NCI-H526 (cell line): ENCODE measurements around the gene CEP89.
"Not testable (repeated sequence)": the region's sequence is repeated elsewhere in the genome, so short reads cannot be mapped to it uniquely, and the experiment has no call there.

Source experiments
- DNase-seq, 2 experiments: peaks; one replicate each; lab custom pipeline; 2025; lab: John Stamatoyannopoulos, UW

The CEP89 gene

DNA sequence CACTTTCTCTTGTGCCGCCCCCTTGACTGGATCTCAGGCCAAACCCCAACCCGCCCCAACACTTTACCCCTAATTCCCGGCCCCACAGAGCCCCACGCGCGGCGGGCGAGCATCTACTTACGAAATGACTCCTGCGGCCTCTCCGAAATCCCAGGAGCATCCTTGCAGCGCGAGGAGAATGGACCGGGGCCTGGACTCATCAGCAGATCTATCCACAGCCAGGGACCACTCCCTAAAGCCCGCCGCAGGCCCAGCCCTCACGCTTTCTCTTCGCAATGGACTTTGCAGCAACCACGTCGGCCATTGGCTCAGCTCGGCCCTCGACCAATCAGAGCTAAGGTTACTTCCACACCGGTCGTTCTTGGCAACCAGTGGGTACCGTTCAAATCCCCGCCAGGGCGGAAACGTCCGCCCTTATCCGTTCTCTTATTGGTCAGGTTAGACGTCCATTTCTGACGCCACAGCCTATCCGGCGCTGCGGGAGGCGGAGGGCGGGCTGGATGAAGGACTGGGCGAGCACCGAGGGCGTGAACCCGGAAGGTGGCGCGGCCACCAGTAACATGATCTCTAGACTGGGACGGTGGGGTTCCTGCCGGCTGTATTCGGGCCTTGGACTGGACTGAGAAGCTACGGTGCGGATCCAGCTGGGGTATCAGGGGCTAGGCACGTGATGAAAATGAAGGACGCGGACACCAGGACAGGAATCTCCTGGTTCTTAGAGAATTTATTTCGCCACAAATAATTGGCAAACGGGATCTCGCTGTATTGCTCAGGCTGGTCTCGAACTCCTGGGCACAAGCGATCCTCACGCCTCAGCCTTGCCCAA, at the start of gene CEP89, which contains the start of gene FAAP24:
TSS of gene CEP89 (minus strand) at position 244 of the 826 bp plus-strand sequence. CDS start at position 160, 84 bp downstream.
TSS of gene FAAP24 (plus strand) at position 528 of the 826 bp plus-strand sequence. CDS start 955 bp downstream, outside the sequence.
- peak; percentile 99 to 100 for DNase-seq

DNA sequence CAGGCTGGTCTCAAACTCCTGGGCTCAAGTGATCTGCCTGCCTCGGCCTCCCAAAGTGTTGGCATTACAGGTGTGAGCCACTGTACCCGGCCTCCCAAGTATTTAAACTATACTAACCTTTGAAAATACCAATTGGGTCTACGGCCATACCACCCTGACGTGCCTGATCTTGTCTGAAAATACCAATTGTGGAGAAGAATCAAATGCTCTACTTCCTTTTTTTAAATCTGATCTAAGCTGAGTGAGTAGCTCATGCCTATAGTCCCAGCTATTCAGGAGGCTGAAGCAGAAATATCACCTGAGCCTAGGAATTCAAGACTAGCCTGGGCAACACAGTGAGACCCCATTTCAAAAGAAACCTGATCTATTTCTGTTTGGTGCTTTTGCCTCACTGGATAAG, 39.1 kb upstream of the CEP89 start:
- not testable (repeated sequence) for DNase-seq

DNA sequence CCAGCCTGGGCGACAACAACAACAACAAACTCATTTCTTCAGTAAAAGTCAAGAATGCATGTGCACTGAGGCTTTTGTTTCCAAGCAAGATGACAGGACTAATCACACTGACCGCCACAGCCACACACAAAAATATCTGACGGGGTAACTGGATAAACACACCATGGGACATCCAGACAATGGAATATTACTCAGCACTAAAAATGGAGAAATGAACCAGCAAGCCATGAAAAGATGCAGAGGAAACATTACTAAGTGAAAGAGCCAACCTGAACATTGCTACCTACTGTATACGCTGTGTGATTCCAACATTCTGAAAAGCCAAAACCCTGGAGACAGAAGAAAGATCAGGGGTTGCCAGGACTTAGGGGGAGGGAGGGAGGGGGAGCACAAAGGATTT, 37.0 kb upstream of the CEP89 start:
- no peak for DNase-seq

DNA sequence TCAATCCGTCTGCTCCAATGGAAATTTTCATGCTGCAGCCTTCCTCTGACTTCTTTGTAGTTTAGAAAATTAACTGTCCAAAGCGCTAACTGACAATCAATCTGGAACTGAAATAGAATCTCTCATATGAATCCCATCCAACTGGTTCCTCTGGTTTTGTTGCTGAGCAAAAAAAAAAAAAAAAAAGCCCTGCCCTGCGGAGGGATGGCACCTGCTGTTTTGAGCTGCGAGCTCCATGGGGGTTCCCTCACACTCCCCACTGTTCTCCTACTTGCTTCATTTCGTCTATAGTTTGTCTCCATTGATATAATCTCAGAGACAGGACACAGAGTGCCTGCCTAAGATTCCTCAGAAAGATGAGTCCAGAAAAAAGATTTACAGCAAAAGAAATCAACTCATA, 33.7 kb upstream of the CEP89 start:
- peak; percentile 74 to 91 for DNase-seq

DNA sequence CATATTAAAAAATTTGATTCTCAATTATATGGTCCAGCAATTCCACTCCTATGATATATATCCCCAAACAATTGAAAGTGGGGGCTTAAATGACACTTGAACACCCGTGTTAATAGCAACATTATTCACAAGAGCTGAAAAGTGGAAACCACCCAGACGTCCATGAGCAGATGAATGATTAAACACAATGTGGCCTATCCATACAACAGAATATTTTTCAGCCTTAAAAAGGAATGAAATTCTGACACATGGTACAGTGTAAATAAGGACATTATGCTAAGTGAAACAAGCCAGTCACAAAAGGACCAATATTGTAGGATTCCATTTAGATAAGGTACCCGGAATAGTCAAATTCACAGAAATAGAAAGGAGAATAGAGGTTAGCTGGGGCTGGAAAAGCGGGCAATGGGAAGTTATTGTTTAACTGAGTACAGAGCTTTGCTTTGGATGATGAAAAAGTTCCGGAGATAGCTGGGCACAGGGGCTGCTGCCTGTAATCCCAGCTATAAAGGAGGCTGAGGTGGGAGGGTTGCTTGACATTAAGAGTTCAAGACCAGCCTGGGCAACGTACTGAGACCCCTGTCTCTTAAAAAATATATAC, 31.8 kb upstream of the CEP89 start:
- DNase-seq = not testable (repeated sequence)

DNA sequence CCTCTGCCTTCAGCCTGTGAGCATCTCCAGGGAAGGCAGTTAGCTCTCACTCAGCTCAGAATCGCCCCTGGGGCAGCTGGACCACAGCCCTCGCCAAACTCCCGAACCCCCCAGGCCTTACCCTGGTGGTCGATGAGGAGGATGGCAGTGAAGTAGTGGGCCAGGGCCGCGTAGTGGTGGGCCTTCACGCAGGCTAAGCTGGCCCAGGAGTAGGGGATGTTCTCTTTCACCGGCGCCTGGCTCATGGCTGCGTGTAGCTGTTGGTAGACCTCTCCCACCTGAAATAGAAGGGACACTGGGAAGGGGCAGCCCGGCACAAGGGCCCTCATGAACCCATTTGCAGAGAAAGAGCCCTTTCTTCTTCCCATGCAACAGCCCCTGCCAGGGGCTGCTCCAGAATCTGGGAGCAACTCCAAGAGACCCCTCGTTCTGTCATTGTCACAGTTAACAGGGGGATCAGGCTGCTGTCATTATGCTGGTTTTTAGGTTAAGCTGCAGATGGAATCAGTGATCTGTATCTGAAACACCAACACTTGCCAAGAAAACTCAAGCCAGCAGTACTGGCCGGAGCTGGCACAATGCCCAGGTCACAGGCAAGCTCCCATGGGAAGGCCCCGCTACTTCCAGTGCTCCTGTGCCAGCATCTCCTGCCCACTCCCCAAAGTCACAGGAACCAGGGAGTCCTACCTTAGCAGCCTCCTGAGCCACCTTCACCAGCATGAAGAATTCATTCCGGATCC, 30.5 kb upstream of the CEP89 start:
- not testable (repeated sequence) for DNase-seq

DNA sequence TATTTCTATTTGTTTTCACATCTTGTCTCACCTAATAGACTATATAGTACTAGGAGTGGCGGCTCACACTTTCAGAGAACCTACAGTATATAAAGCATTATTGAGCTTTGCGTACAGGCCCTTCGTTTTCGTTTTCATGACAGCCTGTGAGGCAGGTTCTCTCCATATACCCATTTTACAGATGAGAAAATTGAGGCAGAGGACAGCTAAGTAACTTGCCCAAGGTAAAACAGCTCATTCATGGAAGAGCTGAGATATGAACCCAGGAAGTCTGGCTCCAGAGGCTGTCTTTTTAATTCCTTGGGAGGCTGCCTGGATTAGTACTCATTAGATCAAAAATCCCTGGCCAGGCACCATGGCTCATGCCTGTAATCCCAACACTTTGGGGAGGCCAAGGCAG, 29.2 kb upstream of the CEP89 start:
- DNase-seq = no peak

DNA sequence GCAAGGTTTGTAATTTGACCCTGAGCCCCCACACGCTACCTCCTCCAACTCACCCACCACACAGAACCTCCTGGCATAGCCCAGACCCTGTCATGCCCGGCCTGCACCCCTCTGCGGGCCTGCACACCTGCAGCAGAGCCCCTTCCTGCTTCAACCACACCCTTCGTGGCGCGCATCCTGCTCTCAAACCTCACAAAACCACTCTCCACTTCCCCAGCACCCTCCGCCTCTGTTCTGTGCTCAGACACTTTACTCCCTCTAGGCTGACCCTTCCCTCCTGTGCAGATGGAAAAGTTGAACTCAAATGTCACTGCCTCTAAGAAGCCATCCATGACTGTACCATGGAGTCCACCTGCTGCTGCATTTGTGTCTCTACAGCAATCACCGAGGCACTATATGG, 28.8 kb upstream of the CEP89 start:
- no peak for DNase-seq

DNA sequence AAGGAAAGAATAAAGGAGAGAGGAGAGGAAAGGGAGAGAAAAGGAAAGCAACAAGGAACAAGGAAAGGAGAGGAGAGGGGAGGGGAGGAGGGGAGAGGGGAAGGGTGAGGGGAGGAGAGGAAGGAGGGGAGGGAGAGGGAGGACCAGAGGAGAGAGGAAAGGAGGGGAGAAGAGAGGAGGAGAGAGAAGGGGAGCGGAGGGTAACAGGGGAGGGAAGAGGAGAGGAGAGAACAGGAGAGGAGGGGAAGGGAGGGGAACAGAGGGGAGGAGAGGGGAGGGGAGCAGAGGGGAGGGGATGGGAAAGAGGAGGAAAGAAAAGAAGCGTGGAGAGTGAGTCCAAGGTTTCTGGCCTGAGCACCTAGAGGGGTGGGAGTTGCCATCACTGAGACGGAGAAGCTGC, 27.0 kb upstream of the CEP89 start:
- no peak for DNase-seq

DNA sequence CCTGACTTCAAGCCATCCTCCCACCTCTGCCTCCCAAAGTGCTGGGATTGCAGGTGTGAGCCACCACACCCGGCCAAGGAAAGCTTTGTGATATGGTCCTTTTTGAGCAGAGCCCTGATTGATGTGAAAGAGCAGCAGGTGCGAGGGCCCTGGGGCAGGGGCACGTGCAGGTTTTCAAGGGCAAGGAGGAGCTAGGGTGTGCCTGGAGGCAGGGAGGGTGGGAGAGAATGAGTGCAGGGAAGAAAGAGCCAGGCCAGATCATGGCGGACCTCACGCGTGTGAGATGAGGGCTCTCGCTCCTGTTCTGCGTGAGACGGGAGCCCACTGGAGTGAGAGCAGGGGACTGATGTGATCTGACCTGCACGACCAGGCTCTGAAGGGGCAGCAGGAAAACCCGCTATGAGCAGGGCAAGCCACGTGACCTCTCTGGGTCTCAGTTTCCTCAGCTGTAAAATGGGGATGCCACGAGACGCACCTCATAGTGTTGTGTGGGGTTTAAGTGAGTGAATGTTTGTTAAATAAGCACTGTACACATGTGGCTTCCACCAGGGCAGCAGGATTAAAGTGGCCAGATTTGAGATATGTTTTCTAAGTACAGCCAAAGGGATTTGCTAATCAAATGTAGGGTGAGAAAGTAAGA, 26.1 kb upstream of the CEP89 start:
- DNase-seq = no peak

DNA sequence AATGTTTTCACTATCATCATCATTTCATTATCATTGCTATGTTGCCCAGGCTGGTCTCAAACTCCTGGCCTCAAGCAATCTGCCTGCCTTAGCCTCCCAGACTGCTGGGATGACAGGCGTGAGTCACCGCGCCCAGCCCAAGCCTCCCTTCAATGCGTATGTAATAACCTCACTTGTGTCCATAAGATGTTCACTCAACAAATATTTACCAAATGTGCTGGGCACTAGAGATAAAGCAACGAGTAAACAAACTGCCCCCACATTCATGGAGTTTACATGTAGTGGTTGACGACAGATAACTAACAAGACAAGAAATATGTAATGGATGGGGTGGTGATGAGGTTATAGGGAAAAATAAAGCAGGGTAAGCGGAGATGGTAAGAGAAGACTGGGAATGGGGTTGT, 25.3 kb upstream of the CEP89 start:
- not testable (repeated sequence) for DNase-seq

DNA sequence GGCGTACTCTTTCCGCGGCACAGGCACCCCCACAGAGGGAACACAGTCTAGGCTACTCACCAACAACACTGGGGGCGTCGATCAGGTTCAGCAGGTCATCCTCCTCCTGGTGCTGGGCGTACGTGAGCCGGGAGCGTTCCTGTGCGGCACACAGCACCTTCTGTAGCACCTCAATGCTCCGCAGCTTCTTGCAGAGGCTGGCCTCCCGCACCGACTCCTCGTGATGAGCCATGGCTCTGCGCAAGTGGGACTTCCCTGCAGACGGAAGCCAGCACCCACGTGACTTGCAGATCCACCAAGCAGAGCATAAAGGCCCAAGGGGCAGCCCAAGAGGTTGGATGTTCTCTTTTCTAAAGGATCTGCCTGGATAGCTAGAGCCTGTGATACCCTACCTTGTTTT, 24.2 kb upstream of the CEP89 start:
- DNase-seq = not testable (repeated sequence)

DNA sequence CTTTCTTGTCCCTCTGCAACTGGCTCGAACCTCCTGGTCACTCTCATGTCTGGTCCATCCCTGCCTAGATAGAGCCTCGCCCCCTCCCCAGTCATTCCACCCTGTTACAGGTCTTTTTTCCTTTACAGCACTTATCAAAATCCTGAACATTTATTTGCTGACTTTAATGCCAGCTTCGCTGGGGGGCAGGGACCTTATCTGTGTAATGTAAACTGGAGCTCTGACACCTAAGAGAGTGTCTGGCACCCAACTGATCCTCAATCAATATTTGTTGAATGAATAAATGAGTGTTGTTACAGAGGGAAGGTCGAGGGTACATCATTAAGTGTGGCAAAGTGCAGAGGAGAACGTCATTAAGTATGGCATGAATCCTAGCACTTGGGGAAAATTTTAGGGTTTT, 17.0 kb upstream of the CEP89 start:
- DNase-seq = no peak

DNA sequence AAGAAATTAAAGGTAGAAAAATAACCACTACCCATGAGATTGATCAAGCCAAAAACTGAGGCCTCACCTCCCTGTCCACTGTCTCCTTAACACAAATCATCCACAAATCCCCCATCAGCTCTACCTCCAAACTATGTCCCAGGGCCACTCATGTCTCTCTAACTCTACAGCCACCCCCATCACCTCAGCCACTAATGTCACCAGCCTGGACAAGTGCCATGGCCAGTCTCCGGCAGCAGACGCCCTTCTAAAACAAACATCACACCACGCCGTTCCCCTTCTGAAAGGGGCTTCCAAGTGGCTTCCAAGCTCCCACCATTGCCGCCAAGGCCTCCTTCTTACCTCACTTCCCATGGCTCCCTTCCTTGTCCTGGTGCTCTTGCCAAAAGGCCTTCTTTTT, 16.5 kb upstream of the CEP89 start:
- DNase-seq = not testable (repeated sequence)

DNA sequence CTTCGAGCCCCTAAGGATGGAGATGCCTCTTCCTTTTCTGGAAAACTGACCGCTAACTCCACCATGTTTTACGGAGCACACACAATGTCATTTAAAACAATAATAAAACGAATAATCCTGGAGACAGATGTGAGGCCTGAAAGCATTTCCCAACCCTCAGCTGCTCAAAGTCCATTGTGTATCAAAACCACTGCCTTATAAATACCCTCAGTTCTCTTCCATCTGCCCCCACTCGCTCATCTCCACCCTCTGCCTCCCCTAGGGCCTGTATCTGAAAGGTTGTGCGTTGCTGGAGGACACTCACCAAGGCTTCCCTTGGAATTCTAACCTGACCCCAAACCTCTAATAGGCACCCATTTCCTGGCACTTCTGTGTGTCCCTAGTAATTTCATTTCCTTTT, 10.7 kb upstream of the CEP89 start:
- not testable (repeated sequence) for DNase-seq

DNA sequence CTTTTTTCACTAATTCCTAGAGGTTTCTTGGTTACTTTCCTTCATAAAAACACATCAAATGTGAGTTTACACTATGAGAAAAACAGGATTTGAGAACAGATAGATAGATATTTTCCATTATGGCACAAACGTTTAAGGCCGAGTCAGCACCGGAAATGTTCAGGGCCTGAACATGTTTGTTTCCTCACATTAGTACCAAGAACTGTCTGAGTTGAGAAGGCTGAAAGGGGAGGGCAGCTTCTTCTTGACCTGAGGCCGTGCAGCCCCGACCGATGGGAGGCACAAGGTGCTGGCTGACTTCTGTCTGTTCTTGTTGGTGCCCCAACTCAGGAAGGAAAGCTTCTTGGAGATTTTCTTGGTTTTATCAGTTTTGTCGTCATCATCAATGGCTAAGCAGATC, 8.0 kb upstream of the CEP89 start:
- DNase-seq = not testable (repeated sequence)

DNA sequence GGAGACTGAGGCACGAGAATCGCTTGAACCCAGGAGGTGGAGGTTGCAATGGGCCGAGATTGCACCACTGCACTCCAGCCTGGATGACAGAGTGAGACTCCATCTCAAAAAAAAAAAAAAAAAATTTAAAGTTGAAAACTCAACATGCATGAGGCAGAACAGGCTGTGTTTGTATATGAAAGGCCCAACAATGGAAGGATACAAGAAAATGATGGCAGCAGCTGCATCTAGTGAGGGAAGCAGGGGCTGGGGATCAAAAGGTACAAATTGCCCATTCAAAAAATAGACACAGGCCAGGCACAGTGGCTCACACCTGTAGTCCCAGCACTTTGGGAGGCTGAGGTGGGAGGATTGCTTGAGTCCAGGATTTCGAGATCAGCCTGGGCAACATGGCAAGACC, 6.1 kb upstream of the CEP89 start:
- DNase-seq = not testable (repeated sequence)

DNA sequence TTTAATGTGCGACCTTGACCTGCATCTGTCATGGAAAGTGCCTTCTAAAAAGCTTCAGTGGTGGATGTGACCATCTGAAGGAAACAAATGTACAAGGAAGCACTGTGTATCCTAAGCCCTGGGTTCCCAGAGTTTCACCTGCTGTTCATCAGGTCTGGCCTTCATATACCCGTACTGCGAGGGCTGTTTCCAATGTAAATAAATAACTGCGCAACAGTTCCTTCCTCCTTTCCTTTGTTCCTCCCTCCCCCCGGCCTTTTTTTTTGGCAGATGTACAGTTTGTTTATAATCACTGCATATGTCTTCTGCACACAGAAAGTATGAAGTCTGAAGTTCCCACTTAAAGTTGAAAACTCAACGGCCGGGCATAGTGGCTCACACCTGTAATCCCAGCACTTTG, 5.5 kb upstream of the CEP89 start:
- DNase-seq = no peak

DNA sequence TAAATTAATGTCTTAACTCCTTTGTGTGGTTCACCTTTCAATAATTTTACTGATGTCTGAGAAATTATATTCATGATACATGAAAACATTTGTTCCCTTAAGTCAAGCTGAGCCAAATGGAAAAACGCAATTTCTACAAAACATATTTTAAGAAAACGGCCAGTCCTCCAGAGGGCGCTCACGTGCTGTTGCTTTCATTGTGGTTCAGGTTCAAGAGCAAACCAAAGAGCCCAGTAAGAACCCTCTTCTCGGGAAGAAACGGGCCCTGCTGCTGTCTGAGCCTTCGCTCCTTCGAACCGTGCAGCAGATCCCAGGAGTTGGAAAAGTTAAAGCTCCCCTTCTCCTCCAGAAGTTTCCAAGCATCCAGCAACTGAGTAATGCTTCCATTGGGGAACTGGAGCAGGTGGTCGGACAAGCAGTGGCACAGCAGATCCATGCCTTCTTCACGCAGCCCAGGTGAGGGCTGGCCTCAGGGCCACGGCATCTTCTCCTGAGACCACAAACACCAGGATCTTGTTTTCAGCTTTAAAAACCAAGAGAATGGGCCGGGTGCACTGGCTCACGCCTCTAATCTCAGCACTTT, 4.6 kb upstream of the CEP89 start:
- peak; percentile 43 to 86 for DNase-seq

DNA sequence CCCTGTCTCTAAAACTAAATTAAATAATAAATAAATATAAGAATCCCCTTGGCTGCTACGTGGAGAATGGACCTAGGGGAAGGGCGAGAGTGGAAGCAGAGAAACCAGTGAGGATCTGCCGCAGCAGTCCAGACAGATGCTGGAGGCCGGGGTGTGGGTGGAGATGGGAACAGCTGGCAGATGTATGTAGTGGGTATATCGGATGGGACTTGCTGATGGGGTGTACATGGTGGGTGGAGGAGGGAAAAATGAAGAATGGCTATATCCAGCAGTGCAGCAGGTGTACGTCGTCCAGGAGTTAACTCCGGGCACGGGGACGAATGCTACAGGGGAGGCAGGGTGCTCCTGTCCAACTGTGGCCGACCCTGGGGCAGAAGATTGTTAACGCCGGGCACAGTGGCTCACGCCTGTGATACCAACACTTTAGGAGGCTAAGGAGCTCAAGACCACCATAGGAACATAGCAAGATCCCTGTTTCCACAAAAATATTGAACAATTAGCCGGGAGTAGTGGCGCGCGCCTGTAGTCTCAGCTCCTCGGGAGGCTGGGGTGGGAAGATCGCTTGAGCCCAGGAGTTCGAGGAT, 654 bp downstream of the CEP89 start:
- DNase-seq = peak in 1 of 2 experiments; percentile 17

DNA sequence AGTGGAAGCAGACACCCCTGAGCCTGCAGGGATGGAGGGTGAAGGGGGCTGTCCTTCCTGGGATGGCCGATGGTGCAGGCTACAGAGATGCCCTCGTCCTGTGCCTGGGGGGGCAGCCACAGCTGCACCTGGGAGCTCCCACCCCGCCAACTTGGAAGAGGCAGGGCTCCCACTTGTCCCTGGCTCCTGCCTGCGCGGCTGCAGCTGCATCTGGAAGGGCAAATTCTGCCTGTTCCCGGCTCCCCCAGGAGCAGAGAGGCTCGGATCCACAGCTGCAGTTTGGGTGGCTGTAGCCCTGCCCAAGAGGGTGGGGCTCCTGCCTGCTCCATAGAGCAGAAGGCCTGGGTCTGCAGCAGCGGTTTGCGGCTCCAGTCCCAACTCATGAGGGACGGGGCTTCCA, 2.2 kb downstream of the CEP89 start:
- no peak for DNase-seq
